RWPE2 (cell line): ENCODE results near the gene IP6K3.

Source experiments
- ATAC-seq: fragments of 200-7000 bp; cut with Tn5 transposase; 3 replicates; pipeline ENCODE4 v1.9.1; 2021; ENCODE audit warnings: low read depth
- DNase-seq: peaks from one replicate; pipeline ENCODE4 v3.0.0-alpha.2; 2020; ENCODE audit warnings: low spot score
- H3K27ac ChIP-seq: fragments of 450-650 bp; 2 replicates; pipeline ENCODE4 v1.5.1; 2017; ENCODE audit warnings: mild to moderate bottlenecking; ENCODE audit not compliant: poor library complexity, severe bottlenecking
- H3K27me3 ChIP-seq: fragments of 250-450 bp; sonication (Bioruptor Pico); 2 replicates; pipeline ENCODE4 v1.5.1; 2021; ENCODE audit warnings: mild to moderate bottlenecking, moderate library complexity; ENCODE audit not compliant: insufficient read depth, poor library complexity, severe bottlenecking
- H3K36me3 ChIP-seq: fragments of 250-450 bp; sonication (Bioruptor Pico); 2 replicates; pipeline ENCODE4 v1.5.1; 2020; ENCODE audit warnings: low read depth, mild to moderate bottlenecking, moderate library complexity
- H3K4me1 ChIP-seq: fragments of 250-450 bp; sonication (Bioruptor Pico); 2 replicates; pipeline ENCODE4 v1.5.1; 2021; ENCODE audit warnings: mild to moderate bottlenecking, moderate library complexity; ENCODE audit not compliant: insufficient read depth, poor library complexity, severe bottlenecking
- H3K4me3 ChIP-seq: fragments of 250-450 bp; sonication (Bioruptor Pico); 2 replicates; pipeline ENCODE4 v1.5.1; 2021; ENCODE audit warnings: mild to moderate bottlenecking, moderate library complexity; ENCODE audit not compliant: severe bottlenecking
- H3K9me3 ChIP-seq: fragments of 250-450 bp; sonication (Bioruptor Pico); 2 replicates; pipeline ENCODE4 v1.5.1; 2021; ENCODE audit warnings: mild to moderate bottlenecking, moderate library complexity; ENCODE audit not compliant: severe bottlenecking
- CTCF ChIP-seq: fragments of 450-650 bp; IDR thresholded peaks from one replicate; pipeline ENCODE4 v1.5.1; 2017; ENCODE audit warnings: mild to moderate bottlenecking, moderate library complexity; ENCODE audit not compliant: poor library complexity, severe bottlenecking

The IP6K3 gene

GRCh38 chr6:33746651-33747100, at the start of gene IP6K3:
Gene IP6K3, minus strand, starts transcription at chr6:33746905. Its CDS starts 11,429 bp downstream, at chr6:33735476.
- peaks cover 44% of the 10 kb centered on the region for H3K4me1 ChIP-seq
- DNase-seq: no peak
- no peak within 1 kb of the TSS for H3K4me3 ChIP-seq
- H3K27ac ChIP-seq: peak within 1 kb of the TSS; percentile 39
- no peak for TF ChIP-seq CTCF
- no peaks in the 10 kb centered on the region for H3K9me3 ChIP-seq
- no peaks in the 10 kb centered on the region for H3K27me3 ChIP-seq
- H3K36me3 ChIP-seq: no peaks in the 10 kb centered on the region
- no peak for ATAC-seq

GRCh38 chr6:33794910-33795623, 48.4 kb upstream of the IP6K3 start:
- Histone ChIP-seq H3K4me3 (no peak overlapping the region), H3K4me1 (no peaks in the 10 kb centered on the region), H3K27me3 (no peaks in the 10 kb centered on the region), H3K9me3 (no peaks in the 10 kb centered on the region), H3K36me3 (no peaks in the 10 kb centered on the region), H3K27ac (no peak overlapping the region)
- no peak for TF ChIP-seq CTCF
- DNase-seq (no peak), ATAC-seq (peak; percentile 31; the same call in 2 of the 3 replicates)

GRCh38 chr6:33792981-33793380, 46.3 kb upstream of the IP6K3 start:
- ATAC-seq: no peak

GRCh38 chr6:33791620-33792019, 44.9 kb upstream of the IP6K3 start:
- ATAC-seq: no peak
- H3K4me1 ChIP-seq: peaks cover 14% of the 10 kb centered on the region

More at GRCh38 chr6:33792981-33793380, 46.3 kb upstream of the IP6K3 start:
- no peaks in the 10 kb centered on the region for H3K9me3 ChIP-seq
- no peak for DNase-seq
- H3K4me3 ChIP-seq: no peak overlapping the region
- TF ChIP-seq CTCF: no peak
- H3K4me1 ChIP-seq: peaks cover 3% of the 10 kb centered on the region
- no peaks in the 10 kb centered on the region for H3K36me3 ChIP-seq
- H3K27ac ChIP-seq: no peak overlapping the region
- H3K27me3 ChIP-seq: no peaks in the 10 kb centered on the region

More at GRCh38 chr6:33791620-33792019, 44.9 kb upstream of the IP6K3 start:
- peaks cover 2% of the 10 kb centered on the region; the same call in 1 of the 2 replicates for H3K36me3 ChIP-seq
- H3K4me3 ChIP-seq: no peak overlapping the region
- TF ChIP-seq CTCF: no peak
- no peaks in the 10 kb centered on the region for H3K27me3 ChIP-seq
- no peak overlapping the region for H3K27ac ChIP-seq
- no peaks in the 10 kb centered on the region for H3K9me3 ChIP-seq
- no peak for DNase-seq
